Measurements from ENCODE around the gene EPHA1.
"Not testable (repeated sequence)": the region's sequence is repeated elsewhere in the genome, so short reads cannot be mapped to it uniquely, and the experiment has no call there.

GRCh38 chr7:143392427-143392826 lies 16.2 kb downstream of the EPHA1 start:
- not testable (repeated sequence) for TF ChIP-seq CTCF (conservative IDR thresholded peaks at IDR 0.05; ENCODE audit: low read depth, low read length); BHLHE40 (IDR thresholded peaks at IDR 0.05; ENCODE audit: low read depth, low read length)

Data from IMR-90 (cell line).